Brain microvascular endothelial cell (primary cell): ENCODE results near the gene MARCHF6.
"Not testable (repeated sequence)": the region's sequence is repeated elsewhere in the genome, so short reads cannot be mapped to it uniquely, and the experiment has no call there.

ENCODE experiments used
- DNase-seq: peaks from one replicate; pipeline ENCODE4 v3.0.0-alpha.2; 2020
- H3K27ac ChIP-seq: fragments of 250-450 bp; sonication (Bioruptor Pico); 2 replicates; pipeline ENCODE4 v1.5.1; 2020; ENCODE audit warnings: mild to moderate bottlenecking, moderate library complexity
- H3K27me3 ChIP-seq: fragments of 250-450 bp; sonication (Bioruptor Pico); replicated peaks from 2 replicates; pipeline ENCODE4 v1.5.1; 2020; ENCODE audit warnings: mild to moderate bottlenecking
- H3K36me3 ChIP-seq: fragments of 250-450 bp; sonication (Bioruptor Pico); replicated peaks from 2 replicates; pipeline ENCODE4 v1.5.1; 2020; ENCODE audit warnings: mild to moderate bottlenecking
- H3K4me3 ChIP-seq: 2 replicates; pipeline ENCODE4 v1.5.1; 2011; ENCODE audit warnings: low read depth, mild to moderate bottlenecking, control low read depth, low read length, moderate library complexity
- CTCF ChIP-seq: IDR thresholded peaks from 2 replicates; pipeline ENCODE4 v1.5.1; 2011; ENCODE audit warnings: low read depth, mild to moderate bottlenecking, moderate library complexity, low read length, control low read depth, inconsistent platforms; ENCODE audit errors: missing control alignments
- in situ Hi-C: cut with HindIII; loops from 2 replicates; pipeline ENCODE4 v1.10.0; 2017; ENCODE audit warnings: low sequenced_read_pairs, low pct_ligation_motif_present

MARCHF6 gene

DNA sequence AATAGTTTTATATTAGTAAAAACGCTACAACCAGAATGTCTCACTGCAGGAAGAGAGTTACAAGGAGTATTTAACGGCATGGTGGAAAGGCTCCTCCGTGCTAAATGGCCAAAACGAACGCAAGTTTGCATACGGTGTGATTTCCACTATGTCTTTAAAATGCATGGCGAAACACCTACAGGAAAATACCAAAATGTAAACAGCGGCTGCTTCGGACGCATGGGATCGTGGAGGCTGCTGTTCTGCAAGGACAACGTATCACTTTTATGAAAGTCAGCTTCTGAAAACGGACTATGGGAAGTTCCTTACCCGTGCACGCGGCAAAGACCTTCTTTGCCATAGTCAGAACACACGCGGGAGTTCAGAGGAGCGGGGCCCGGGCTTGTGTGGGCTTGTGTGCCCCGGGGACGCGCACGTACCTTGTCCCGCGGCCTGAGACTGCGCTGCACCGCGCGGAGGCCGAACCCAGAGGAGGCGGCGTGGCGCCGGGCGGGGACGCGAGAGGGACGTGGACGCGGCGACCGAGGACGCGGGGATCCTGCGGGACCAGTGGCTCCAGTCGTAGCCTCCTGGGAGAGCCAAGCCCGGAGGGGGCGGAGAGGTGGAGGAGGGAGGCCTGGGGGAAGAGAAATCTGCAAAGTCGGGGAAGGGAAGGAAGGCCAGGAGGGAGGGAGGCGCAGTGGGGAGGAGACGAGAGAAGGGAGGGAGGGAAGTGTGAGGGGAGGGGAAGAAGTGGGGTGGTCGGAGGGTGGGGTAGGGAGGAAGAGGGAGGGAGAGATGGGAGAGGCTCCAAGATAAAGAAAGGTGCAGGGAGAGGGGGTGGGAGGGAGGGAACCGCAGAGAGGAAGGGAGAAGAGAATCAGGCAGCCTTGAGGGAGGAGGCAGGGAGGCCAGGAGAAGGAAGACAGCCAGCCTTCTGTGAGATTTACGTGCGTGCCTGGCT, 46.0 kb upstream of the MARCHF6 start, which contains the start of gene CMBL:
CMBL (minus strand) TSS at position 697 of the 943 bp plus-strand sequence. CDS start 17,140 bp downstream, outside the sequence.
- H3K4me3 ChIP-seq, result peak within 1 kb of the TSS; percentile 70
- no peaks in the 10 kb centered on the region for H3K27me3 ChIP-seq
- in situ Hi-C loops, result no loop called here
- H3K27ac ChIP-seq, result no peak within 1 kb of the TSS
- DNase-seq, result peak; percentile 42
- no peak for TF ChIP-seq CTCF
- H3K36me3 ChIP-seq, result no peaks in the 10 kb centered on the region

GRCh38 chr5:10308844-10309243, 44.7 kb upstream of the MARCHF6 start:
- no peaks in the 10 kb centered on the region for H3K36me3 ChIP-seq
- no peak for DNase-seq
- no peak overlapping the region for H3K4me3 ChIP-seq
- H3K27me3 ChIP-seq, result no peaks in the 10 kb centered on the region
- TF ChIP-seq CTCF, result no peak
- H3K27ac ChIP-seq, result no peak overlapping the region
- in situ Hi-C loops, result no loop called here

GRCh38 chr5:10310066-10310779, 43.3 kb upstream of the MARCHF6 start:
- H3K27ac ChIP-seq, result peak overlapping the region; percentile 3
- H3K36me3 ChIP-seq, result no peaks in the 10 kb centered on the region
- in situ Hi-C loops, result no loop called here
- H3K4me3 ChIP-seq, result no peak overlapping the region
- H3K27me3 ChIP-seq, result no peaks in the 10 kb centered on the region
- DNase-seq, result peak; percentile 24
- no peak for TF ChIP-seq CTCF

DNA sequence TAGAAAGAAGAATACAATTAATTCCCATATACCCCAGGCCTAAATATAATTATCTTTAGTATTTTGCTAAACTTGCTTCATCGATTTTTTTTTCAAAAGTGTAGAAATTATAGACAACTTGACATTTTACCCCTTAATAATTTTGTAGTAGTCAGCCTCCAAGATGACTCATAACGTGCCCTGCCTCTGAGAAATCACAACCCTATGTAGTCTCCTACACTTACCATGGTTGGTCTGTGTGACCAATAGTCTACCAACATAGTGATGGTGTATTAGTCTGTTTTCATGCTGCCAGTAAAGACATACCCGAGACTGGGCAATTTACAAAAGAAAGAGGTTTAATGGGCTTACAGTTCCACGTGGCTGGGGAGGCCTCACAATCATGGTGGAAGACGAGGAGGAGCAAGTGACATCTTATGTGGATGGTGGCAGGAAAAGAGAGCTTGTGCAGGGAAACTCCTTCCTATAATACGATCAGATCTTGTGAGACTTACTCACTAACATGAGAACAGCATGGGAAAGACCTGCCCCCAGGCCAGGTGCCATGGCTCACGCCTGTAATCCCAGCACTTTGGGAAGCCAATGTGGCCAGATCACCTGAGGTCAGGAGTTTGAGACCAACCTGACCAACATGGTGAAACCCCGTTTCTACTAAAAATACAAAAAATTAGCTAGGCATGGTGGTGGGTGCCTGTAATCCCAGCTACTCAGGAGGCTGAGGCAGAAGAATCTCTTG, 42.5 kb upstream of the MARCHF6 start:
- H3K4me3 ChIP-seq, H3K27ac ChIP-seq, H3K36me3 ChIP-seq, H3K27me3 ChIP-seq, in situ Hi-C loops: not testable (repeated sequence)
- peak; percentile 24 for DNase-seq

- Histone ChIP-seq H3K36me3 (no peaks in the 10 kb centered on the region), H3K4me3 (no peak overlapping the region), H3K27me3 (no peaks in the 10 kb centered on the region), H3K27ac (no peak overlapping the region)
- no peak for TF ChIP-seq CTCF
- DNase-seq, result no peak
- in situ Hi-C loops, result no loop called here
Observed at GRCh38 chr5:10311595-10312425, 41.7 kb upstream of the MARCHF6 start.
